Measurements from ENCODE around the gene MOB3A. TPM values are rescaled to one million over a fixed set of nuclear protein-coding genes. Genes with fewer than 3 reads are reported as not detected.

The MOB3A gene
- total RNA-seq, 1 experiment from 2014 or later = 11.7 TPM

- POLR2A ChIA-PET = no interaction called here
- DNase-seq = no peak
- CTCF ChIA-PET = no interaction called here
Measured at GRCh38 chr19:2142173-2142829, 46.2 kb upstream of the MOB3A start.

GRCh38 chr19:2140138-2140569 is 44.0 kb upstream of the MOB3A start:
- H3K27me3 ChIP-seq (replicated peaks; ENCODE audit: control insufficient read depth, insufficient read depth, low read length) = no peaks in the 10 kb centered on the region
- no peak for DNase-seq
- no peak overlapping the region for H3K4me3 ChIP-seq (ENCODE audit: low read depth, low read length)
- no peaks in the 10 kb centered on the region for H3K4me1 ChIP-seq
- H3K27me3 Mint-ChIP-seq (ENCODE audit: insufficient read depth, unreplicated experiment) = no peaks in the 10 kb centered on the region
- TF ChIP-seq CTCF (IDR thresholded peaks at IDR 0.05; ENCODE audit: insufficient read depth in 1 of 2, low read depth in 1 of 2, low read length in 1 of 2, severe bottlenecking in 1 of 2, unreplicated experiment in 1 of 2) = no peak
- no peaks in the 10 kb centered on the region for H3K9me3 Mint-ChIP-seq (ENCODE audit: unreplicated experiment)
- peaks cover 1% of the 10 kb centered on the region; the same call in 1 of the 2 replicates for H3K36me3 ChIP-seq (ENCODE audit: control insufficient read depth, insufficient read depth, low read length)
- H3K4me1 Mint-ChIP-seq (ENCODE audit: low read depth, unreplicated experiment) = no peaks in the 10 kb centered on the region
- ChIA-PET CTCF (no interaction called here), POLR2A (no interaction called here)
- no peaks in the 10 kb centered on the region for H3K9me3 ChIP-seq
- H3K27ac Mint-ChIP-seq (ENCODE audit: unreplicated experiment) = no peak overlapping the region
- H3K4me3 Mint-ChIP-seq (ENCODE audit: unreplicated experiment) = no peak overlapping the region
- no TSS peak for BruUV-seq (replicated peaks)
- intact Hi-C loops (cut with micrococcal nuclease; ENCODE audit: unreplicated experiment) = no loop called here
- peaks cover 72% of the 10 kb centered on the region for H3K36me3 Mint-ChIP-seq (ENCODE audit: insufficient read depth, unreplicated experiment)

More at GRCh38 chr19:2142173-2142829, 46.2 kb upstream of the MOB3A start:
- Mint-ChIP-seq H3K4me1 (ENCODE audit: low read depth, unreplicated experiment) (no peaks in the 10 kb centered on the region), H3K9me3 (ENCODE audit: unreplicated experiment) (no peaks in the 10 kb centered on the region), H3K36me3 (ENCODE audit: insufficient read depth, unreplicated experiment) (peaks cover 67% of the 10 kb centered on the region), H3K4me3 (ENCODE audit: unreplicated experiment) (no peak overlapping the region), H3K27ac (ENCODE audit: unreplicated experiment) (no peak overlapping the region), H3K27me3 (ENCODE audit: insufficient read depth, unreplicated experiment) (no peaks in the 10 kb centered on the region)
- Histone ChIP-seq H3K4me1 (no peaks in the 10 kb centered on the region), H3K27me3 (replicated peaks; ENCODE audit: control insufficient read depth, insufficient read depth, low read length) (no peaks in the 10 kb centered on the region), H3K36me3 (ENCODE audit: control insufficient read depth, insufficient read depth, low read length) (no peaks in the 10 kb centered on the region; the same call in 1 of the 2 replicates), H3K9me3 (no peaks in the 10 kb centered on the region), H3K4me3 (ENCODE audit: low read depth, low read length) (no peak overlapping the region)
- intact Hi-C loops (cut with micrococcal nuclease; ENCODE audit: unreplicated experiment) = no loop called here
- TF ChIP-seq CTCF (IDR thresholded peaks at IDR 0.05; ENCODE audit: insufficient read depth in 1 of 2, low read depth in 1 of 2, low read length in 1 of 2, severe bottlenecking in 1 of 2, unreplicated experiment in 1 of 2) = no peak
- no TSS peak for BruUV-seq (replicated peaks)

- CTCF ChIA-PET = no interaction called here
- intact Hi-C loops (cut with micrococcal nuclease; ENCODE audit: unreplicated experiment) = no loop called here
Measured at GRCh38 chr19:2139385-2140137, 43.4 kb upstream of the MOB3A start.

More at GRCh38 chr19:2139385-2140137, 43.4 kb upstream of the MOB3A start:
- TF ChIP-seq CTCF (IDR thresholded peaks at IDR 0.05; ENCODE audit: insufficient read depth in 1 of 2, low read depth in 1 of 2, low read length in 1 of 2, severe bottlenecking in 1 of 2, unreplicated experiment in 1 of 2) = no peak
- H3K36me3 Mint-ChIP-seq (ENCODE audit: insufficient read depth, unreplicated experiment) = peaks cover 68% of the 10 kb centered on the region
- Histone ChIP-seq H3K4me1 (no peaks in the 10 kb centered on the region), H3K9me3 (no peaks in the 10 kb centered on the region), H3K36me3 (ENCODE audit: control insufficient read depth, insufficient read depth, low read length) (peaks cover 1% of the 10 kb centered on the region; the same call in 1 of the 2 replicates), H3K4me3 (ENCODE audit: low read depth, low read length) (no peak overlapping the region), H3K27me3 (replicated peaks; ENCODE audit: control insufficient read depth, insufficient read depth, low read length) (no peaks in the 10 kb centered on the region)
- no peak overlapping the region for H3K4me3 Mint-ChIP-seq (ENCODE audit: unreplicated experiment)
- H3K9me3 Mint-ChIP-seq (ENCODE audit: unreplicated experiment) = no peaks in the 10 kb centered on the region
- POLR2A ChIA-PET = no interaction called here
- no TSS peak for BruUV-seq (replicated peaks)
- no peaks in the 10 kb centered on the region for H3K27me3 Mint-ChIP-seq (ENCODE audit: insufficient read depth, unreplicated experiment)
- DNase-seq = no peak
- H3K27ac Mint-ChIP-seq (ENCODE audit: unreplicated experiment) = no peak overlapping the region
- no peaks in the 10 kb centered on the region for H3K4me1 Mint-ChIP-seq (ENCODE audit: low read depth, unreplicated experiment)

Measured in Caco-2 (cell line).